ENCODE data around the gene FAM234A.
A peak's percentile ranks its signal among the peaks of the same experiment; 100 is the strongest.
"Not testable (repeated sequence)": the region's sequence is repeated elsewhere in the genome, so short reads cannot be mapped to it uniquely, and the experiment has no call there.

The FAM234A gene

GRCh38 chr16:234468-235305 is at the start of gene FAM234A:
FAM234A (plus strand) TSS chr16:234821; CDS start chr16:254414, 19,593 bp downstream.
- DNase-seq (ENCODE audit: low read depth): peak; percentile 92

- DNase-seq (ENCODE audit: low read depth): no peak
These were observed 49.4 kb upstream of the FAM234A start for GRCh38 chr16:185213-185612.

- no peak for DNase-seq (ENCODE audit: low read depth)
These were observed 48.9 kb upstream of the FAM234A start for GRCh38 chr16:185691-186090.

- no peak for DNase-seq (ENCODE audit: low read depth)
These were observed 47.3 kb upstream of the FAM234A start for GRCh38 chr16:187330-187729.

GRCh38 chr16:188674-189073 is 45.9 kb upstream of the FAM234A start:
- no peak for DNase-seq (ENCODE audit: low read depth)

GRCh38 chr16:189604-190186 is 44.9 kb upstream of the FAM234A start:
- no peak for DNase-seq (ENCODE audit: low read depth)

GRCh38 chr16:191831-192230 is 42.8 kb upstream of the FAM234A start:
- DNase-seq (ENCODE audit: low read depth): no peak

- no peak for DNase-seq (ENCODE audit: low read depth)
These were observed 41.9 kb upstream of the FAM234A start for GRCh38 chr16:192686-193085.

GRCh38 chr16:193441-193840 is 41.2 kb upstream of the FAM234A start:
- DNase-seq (ENCODE audit: low read depth): no peak

GRCh38 chr16:194516-194915 is 40.1 kb upstream of the FAM234A start:
- no peak for DNase-seq (ENCODE audit: low read depth)

GRCh38 chr16:200388-200787 is 34.2 kb upstream of the FAM234A start:
- no peak for DNase-seq (ENCODE audit: low read depth)

- no peak for DNase-seq (ENCODE audit: low read depth)
These were observed 31.4 kb upstream of the FAM234A start for GRCh38 chr16:203246-203645.

GRCh38 chr16:204046-204445 is 30.6 kb upstream of the FAM234A start:
- not testable (repeated sequence) for DNase-seq (ENCODE audit: low read depth)

- not testable (repeated sequence) for DNase-seq (ENCODE audit: low read depth)
These were observed 25.3 kb upstream of the FAM234A start for GRCh38 chr16:209359-209758.

GRCh38 chr16:211631-212180 is 22.9 kb upstream of the FAM234A start:
- DNase-seq (ENCODE audit: low read depth): not testable (repeated sequence)

GRCh38 chr16:212999-213398 is 21.6 kb upstream of the FAM234A start:
- DNase-seq (ENCODE audit: low read depth): no peak

- no peak for DNase-seq (ENCODE audit: low read depth)
These were observed 14.6 kb upstream of the FAM234A start for GRCh38 chr16:220021-220420.

GRCh38 chr16:228151-228851 is 6.3 kb upstream of the FAM234A start:
- no peak for DNase-seq (ENCODE audit: low read depth)

- DNase-seq (ENCODE audit: low read depth): peak; percentile 74
These were observed 5.5 kb upstream of the FAM234A start, which contains the start of gene LUC7L for GRCh38 chr16:228852-229730. LUC7L (minus strand) TSS chr16:229449; CDS start chr16:229339, 110 bp downstream.

GRCh38 chr16:229731-230281 is 4.8 kb upstream of the FAM234A start:
- DNase-seq (ENCODE audit: low read depth): no peak

- not testable (repeated sequence) for DNase-seq (ENCODE audit: low read depth)
These were observed 4.3 kb upstream of the FAM234A start for GRCh38 chr16:230351-230750.

Measured in stimulated activated CD8-positive, alpha-beta memory T cell treated with anti-CD3 and anti-CD28 coated beads, Interleukin-15, amount 100 ng/mL, for 24 hours (primary cell).